Stimulated activated CD4-positive, alpha-beta T cell treated with anti-CD3 and anti-CD28 coated beads, TNF-alpha, amount 100 ng/mL, for 24 hours (primary cell): ENCODE measurements around the gene OSBP2.

Experiments used
- DNase-seq, 3 experiments: peaks; one replicate each; pipeline ENCODE4 v3.0.0-alpha.2; 2020; ENCODE audit warnings: low read depth in 3 of 3

The OSBP2 gene

DNA sequence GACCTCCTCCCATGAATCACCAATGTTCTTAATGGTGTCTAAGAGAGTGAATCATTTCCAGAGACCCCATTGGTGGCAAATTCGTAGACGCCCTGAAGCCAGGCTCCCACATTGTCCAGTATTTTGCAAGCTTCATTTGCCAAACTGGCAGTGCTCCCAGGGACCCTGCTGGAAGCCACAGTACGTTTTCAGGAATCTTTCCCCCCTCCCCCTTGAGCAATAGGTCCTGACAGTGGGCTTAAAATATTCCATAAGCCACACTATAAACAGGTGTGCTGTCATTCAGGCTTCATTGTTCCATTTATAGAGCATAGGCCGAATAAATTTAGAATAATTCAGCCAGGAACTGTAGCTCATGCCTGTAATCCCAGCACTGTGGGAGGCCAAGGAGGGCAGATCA is 148.6 kb downstream of the OSBP2 start:
- no peak for DNase-seq

DNA sequence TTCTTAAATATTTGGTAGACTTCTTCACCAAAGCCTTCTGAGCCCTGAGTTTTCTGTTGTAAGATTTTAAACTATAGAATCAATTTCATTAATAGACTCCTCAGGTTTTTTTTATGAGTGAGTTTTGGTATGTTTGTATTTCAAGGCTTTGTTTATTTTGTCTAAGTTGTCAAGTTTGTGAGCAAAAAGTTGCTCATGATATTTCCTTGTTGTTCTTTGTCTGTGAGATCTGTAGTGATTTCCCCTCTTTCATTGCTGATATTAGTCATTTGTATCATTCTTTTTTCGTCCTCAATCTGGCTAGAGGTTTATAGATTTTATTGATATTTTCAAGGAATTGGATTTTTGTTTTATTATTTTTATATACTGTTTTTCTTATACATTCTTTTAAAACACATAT is 152.9 kb downstream of the OSBP2 start:
- no peak for DNase-seq

DNA sequence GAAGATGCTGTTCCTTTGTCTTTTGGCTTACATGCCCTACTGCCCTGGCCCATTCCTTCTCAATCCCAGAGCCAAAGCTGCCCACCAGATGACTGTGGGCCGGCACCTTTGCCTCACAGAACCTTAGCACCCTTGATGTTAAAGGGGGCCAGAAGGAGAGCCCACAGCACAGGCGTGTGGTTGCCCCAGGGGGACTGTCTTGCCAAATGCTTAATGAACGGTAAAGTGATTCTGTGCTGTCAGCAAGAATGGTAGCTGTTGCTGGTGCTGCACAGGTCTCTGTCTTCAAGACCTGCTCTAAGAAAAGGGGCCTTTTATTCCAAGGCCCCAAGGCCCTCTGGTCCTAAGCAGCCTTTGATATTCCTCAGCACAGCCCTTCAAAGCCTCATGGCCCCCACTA is 160.6 kb downstream of the OSBP2 start:
- DNase-seq: no peak

DNA sequence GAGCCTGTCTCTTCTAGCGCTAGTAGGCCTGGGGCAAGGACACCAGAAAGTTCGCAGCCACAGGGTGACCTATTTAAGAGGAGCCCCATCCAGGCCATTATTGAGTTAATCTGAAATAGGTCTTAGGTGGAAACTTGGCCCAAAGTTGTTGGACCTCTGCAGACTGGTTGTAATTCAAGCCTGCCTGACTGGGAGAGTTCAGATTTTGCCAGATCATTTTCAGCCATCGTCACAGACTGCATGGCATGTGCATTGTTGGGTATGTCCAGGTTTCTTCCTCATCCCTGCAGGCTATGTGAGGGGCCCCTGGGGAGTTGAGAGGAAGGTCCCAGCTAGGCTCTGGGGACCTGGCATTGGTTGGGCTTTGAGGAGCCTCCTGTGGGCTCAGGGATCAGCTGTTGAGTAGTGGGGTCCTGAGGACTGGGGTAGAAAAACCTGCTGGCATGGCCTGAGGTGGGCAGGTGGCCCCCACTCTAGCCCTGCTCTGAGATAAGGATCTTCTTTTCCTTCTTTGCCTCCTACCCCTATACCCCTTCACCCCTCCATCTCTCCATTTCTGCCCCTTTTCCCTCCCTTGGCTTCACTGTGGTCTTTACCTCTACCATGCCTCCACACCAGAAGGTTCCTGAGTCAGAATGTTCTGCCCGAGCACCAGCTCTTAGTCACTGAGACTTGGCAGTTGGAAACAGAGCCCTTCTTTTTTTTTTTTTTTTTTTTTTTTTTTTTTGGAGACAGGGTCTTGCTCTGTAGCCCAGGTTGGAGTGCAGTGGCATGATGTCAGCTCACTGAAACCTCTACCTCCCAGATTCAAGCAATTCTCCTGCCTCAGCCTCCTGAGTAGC is 161.2 kb downstream of the OSBP2 start:
- DNase-seq: no peak

DNA sequence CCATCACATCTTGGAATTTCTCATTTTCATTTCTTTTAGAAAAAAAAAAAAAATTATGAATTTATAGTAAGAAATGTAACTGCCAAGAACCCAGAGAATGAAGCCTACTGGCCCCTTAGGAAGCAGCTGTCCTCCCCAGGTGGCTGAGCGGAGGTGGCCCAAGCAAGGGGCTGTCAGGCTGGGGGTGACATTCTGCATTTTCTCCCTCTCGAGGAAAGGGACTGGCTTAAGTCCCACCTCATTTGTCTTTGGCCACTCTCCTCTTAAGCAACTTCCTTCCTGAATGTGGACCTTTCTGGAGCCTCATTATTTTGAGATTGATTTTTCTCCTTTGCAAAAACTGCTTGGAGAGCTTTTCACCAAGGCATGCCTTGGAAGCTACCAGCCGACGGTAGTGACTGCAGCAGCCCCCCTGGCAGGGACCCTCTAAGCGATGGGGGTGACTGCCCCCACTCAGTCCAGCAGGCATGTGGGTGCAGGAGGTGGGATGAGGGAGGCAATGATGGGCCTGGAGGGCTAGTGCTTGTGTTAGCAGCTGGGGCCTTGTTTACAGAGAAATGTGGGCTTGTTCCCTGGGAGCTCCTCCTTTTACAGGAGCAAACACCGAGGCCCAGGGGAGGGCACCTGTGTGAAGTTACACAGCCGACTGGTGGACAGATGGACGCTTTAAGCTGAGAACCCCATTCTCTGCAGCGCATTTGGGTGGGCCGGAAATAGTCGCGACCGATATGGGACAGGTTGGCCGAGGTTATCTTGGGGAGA is 162.2 kb downstream of the OSBP2 start:
- no peak for DNase-seq

DNA sequence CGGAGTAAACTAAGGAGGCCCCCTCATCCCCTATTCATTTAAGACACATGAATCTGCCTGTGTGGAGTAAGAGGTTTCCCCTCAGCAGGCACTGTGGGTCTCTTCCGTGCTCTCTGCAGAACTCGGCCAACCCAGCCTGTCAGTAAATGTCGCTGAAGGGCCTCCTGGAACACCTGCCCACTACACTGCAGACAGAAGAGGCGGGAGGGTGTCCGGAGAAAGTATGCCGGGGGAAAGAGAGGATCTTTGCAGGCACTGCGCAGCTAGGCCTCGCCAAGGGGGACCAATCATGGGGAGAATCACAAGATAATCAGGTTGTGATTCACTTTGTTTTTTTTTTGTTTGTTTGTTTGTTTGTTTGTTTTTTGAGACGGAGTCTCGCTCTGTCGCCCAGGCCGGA is 163.1 kb downstream of the OSBP2 start:
- DNase-seq: no peak

DNA sequence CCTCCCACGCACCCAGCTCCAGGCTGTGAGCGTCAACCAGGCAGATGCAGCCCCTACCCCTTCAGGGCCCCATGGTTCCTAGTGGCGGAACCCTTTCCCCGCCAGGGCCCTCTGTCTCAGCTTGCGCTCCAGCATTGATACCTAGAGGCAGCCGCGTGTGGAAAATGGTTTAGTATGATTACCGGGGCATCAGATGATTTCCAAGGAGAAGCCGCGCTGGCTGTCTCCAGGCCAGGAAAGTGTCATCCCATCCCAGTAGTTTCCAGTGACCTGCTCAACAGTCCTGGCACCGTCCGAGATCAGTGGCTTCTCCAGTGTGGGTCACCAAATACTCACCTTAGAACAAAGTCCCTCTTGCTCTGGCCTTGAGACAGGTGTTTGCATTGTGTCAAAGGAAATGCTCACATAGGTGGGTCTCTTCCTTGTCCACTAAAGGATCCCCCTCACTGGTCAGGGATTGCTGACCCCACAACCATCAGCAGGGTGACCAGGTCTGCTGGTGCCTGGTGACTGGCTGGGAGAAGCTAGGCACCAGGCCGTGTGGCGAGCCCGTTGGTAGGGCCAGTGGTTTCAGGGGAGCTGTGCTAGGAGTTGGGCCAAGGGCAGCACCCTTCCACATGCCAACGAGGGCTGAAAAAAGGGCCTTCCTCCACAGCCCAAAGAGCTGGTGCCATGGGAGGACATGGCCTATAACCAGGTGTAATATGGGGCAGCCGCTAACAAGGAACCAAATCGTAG is 164.5 kb downstream of the OSBP2 start:
- DNase-seq: no peak

DNA sequence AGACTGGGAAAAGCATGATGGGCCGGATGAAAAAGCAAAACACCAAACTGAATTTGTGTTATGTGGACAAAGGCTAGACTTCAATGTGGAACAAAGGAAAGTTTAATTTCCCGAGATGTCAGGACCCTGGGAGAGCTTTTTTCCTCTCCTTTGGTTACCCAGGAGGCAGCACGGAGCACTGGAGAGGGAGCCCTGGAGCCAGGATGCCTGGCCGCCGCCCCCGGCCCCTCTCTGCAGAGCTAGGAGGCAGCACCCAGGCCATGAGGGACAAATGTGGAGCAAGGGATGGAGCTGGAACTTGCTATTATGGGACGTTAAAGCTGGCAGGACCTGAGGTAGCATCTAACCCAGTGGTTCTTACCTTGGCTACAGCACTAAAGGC is 165.0 kb downstream of the OSBP2 start:
- no peak for DNase-seq

DNA sequence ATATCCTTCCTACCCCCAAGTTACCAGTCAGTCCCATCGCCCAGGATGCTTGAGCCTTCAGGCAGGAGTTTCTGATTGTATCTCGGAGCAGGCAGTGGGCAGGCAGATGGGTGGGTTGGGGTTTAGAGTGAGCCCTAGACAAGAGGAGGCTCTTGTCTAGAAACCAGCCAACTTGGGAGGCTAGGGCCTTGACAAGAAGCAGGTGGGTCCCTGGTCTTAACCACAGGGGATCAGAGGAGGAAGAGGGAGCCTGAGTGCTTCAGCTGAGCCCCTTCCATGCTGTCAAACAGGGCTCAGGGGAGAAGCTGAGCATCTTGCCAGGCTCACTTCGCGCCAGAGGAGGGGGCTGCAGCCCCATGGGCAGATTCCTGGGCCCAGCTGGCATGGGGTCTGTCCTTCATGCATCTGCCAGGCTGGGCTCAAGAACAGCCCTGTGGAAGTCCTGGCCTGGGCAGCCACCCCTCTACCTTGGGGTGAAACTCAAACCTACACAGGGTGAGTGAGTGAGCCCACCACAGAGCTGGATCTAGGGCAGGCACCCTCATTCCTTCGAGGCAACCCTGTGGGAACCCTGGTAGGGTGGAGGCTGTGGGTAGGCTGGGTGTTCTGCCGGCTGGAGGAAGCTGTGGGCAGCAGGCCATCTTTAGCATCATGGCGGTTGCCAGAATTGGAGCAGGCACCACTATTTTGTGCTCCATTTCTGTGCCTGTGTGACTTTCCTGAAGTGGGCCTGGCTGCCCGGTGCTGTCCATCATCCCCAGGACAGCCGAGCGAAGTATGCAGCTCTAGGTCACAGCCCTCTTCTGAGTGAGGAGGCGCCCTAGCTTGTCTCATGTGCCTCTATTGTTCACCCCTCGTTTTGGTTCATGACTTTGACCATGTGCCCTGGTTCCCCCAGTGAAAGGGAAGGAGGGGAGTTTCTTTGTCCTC is 165.8 kb downstream of the OSBP2 start:
- no peak for DNase-seq

DNA sequence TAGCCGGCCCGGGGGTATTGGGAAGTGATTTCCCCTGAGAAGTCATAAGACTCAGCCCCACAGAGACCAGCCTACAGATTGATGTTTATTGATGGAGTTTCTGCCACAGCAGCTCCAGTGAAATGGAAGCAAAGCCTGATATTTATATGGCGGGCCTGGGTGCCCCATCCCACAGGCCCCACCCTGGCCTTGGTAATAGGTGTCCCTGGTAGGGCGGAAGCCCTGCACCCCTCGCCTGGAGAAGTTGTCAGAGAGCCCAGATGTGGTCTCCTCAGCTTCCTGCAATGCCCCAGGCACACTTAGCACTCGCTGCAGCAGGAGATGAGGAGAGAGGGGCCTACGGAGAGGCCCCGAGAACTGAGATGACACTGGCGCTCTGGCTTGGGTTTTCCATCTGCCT is 166.5 kb downstream of the OSBP2 start:
- DNase-seq: no peak

DNA sequence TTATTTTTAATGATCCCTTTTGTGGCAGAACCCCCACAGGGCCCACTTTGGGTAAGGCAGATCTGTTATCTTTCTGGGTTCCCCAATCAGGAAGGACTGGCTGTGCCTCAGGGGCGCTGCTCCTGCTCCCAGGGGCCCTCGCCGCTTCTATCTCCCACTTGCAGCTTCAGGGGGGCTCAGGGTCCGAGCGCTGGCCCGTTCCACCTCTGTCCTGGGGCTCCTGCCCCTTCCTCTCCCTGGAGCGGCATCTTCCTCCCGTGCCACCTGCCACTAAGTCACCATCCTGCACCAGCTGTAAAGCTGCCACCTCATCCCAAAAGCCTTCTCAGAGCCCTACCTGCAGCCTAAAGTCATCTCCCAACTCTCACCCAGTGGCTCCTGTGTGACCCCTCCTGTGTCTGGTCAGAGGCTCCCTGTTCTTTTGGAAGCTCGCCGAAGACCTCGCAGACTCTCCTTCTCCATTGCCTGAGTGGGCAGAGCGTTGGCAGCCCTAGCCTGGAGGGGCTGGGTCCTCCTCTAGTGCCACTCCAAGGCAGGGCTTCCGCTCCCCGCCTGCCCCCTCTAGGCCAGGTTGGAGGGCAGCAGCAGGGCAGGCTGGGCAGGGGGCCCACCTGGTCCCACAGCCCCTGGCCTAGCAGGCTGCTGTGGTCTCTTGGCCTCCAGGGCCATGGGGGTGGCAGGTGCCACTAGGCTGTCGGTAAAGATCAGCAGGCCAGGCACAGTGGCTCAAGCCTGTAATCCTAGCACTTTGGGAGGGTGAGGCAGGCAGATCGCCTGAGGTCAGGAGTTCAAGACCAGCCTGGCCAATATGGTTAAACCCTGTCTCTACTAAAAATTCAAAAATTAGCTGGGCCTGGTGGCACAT is 167.2 kb downstream of the OSBP2 start:
- DNase-seq: no peak

DNA sequence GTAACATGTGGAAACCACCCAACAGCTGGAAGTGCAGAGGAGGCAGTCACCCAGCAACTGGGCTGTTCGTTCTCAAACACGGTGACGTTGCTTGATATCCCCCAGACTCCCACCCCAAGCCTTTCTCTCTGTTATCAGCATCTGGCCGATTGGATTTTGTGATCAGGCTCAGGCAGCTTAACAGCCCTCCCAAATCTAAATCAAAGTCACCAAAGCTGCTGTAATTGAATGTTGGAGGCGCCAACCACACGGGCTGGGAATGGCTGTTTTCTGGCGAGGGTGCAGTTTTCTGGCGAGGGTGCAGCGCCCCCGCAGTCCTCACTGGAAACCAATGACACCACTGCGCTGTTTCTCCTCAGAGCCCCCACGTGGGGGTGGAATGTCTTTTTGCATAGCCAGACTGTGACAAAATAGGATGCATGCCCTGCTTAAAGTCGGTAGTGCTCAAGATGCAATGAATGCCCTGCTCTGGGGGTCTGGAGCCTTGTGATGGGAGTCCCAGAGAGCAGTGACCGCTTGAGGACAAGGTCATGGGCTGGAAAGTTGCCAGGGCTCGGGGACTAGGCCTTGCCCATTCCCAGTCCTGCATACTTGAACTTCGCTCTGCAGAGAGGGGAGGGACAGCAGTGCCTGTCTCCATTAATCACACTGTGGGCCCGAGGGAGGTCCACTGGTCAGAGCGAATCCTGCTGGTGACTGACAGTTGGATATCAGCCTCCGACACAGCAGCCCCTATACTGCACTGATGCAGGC is 168.6 kb downstream of the OSBP2 start:
- DNase-seq: no peak

DNA sequence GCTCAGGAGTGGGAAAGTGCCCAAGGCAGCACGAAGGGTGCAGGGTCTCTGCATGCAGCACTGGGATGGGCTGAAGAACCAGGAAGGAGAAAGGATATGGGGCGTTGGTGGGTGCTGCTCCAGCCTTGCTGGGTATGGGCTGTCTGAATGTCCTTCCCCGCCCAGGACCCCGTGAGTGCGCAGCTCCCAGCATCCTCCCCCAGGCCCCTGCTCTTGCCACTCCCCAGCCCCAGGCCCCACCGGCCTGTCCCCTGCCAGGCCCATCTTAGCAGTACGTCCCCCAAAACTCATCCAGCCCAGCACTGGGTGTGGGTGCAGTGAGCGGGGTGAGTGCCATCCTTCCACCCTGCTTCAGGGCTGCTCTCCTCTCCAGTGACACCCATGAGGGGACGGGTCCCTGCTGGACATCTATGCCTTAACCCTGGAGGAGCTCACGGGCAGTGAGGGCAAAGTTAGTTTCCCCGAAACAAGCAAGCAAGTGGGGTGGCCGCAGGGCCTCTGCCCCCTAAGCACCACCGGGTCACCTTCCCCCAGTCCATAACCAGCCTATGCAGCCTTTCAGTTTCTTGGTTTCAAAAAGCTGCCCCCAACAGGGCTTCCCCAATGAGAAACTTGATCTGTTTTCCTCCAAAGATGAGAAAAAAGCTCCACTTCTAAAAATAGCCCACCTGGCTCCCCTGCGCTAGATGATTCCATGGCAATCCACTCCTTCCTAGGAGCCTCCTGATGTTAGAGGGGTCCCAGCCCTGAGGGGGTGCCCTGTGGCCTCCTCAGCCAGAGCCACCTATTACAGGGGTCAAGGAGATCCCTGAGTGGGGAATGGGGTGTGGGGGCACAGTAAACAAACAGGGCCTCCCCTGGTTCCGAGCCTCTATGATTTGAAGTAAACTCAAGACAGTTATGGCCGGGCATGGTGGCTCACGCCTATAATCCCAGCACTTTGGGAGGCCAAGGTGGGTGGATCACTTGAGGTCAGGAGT is 170.1 kb downstream of the OSBP2 start:
- no peak for DNase-seq

DNA sequence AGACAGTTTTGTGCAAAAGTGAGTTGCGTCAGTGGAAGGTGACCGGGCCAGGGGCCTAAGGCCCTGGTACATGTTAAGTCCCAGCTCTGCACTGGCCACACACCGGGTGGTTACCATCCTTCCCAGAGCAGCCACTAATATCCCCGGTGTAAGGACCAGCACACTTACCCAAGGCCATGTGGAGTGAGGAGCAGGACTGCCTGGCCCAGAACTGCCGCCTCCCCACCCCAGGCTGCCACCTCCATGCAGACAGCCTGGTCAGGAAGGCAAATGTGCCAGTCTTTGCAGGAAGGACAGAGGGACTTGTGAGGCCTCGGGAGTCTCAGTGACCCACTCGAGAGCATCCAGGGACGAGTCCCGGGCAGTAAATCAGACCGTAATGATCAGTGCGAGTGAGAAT is 171.0 kb downstream of the OSBP2 start:
- no peak for DNase-seq

DNA sequence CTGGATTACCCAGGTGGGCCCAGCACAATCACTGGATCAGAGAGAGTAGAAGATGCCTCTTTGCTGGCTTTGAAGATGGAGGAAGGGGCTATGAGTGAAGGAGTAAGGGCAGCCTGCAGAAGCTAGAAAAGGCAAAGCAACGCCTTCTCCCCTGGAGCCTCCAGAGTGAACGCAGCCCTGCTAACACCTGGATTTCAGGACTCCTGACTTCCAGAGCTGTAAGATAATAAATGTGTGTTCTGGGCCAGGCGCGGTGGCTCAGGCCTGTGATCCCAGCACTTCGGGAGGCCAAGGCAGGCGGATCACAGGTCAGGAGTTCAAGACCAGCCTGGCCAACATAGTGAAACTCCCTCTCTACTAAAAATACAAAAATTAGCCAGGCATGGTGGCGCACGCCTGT is 171.5 kb downstream of the OSBP2 start:
- no peak for DNase-seq

DNA sequence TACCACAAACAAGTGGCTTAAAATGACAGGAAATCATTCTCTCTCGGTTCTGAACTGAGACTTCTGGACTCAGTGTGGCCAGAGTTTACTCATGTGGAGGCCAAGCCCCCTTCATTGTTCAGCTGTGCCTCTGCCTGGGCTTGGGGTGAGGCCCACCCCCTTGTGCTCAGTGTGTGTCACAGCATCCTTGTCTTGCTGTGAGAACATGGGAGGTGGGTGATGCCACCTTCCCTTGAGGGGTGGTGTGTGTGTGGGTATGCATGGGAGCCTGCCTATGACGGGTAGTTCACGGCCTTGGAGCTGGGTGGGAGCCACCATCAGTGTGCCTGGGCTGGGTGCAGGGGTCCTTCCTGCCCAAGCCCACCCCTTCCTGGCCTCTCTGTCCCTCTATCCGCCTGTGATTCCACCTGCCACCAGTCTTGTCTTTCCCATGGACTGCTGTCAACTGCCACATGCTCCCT is 172.2 kb downstream of the OSBP2 start:
- DNase-seq: no peak

DNA sequence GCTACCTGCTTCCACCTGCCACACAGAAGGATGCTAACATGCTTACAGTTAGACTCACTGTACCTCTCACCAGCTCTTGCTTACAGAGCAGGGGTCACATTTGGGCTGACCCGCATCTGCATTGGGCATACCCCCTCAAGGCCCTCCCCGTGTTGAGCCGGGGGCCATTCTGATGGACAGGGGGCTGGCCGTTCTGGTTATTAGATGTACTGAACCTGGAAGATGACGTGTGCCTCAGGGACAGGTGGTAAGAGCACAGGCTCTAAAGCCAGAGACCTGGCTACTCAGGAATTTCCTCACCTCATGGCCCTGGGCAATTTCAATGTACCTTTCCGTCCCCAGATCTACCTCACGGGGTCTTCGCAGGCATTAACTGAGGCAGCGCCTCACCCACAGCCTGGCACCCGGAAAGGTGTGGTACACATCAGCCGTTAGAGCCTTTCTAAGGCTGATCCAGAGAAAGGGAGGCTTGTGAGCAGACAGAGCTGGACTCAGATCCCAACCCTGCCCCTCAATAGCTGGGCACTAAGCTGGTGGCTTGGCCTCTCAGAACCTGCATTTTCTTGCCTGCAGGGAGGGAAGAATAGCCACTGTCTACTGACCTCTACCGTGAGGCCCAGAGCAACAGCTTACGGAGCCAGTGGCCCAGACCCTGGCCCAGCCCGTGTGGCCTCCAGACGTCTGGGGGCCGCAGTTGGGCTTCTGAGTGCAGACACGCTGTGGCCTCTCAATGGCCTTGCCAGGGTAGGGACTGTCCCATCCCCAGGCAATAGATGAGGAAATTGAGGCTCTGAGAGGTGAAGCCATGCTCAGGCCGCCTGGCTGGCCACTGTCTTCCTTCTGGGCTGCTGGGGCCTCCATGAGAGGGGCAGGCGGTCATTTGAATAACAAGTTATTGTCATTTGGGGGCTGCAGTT is 173.3 kb downstream of the OSBP2 start:
- DNase-seq: no peak
